ENCODE measurements around the gene DEFB125. TPM values are rescaled to one million over a fixed set of nuclear protein-coding genes. Genes with fewer than 3 reads are reported as not detected.
"Not testable (repeated sequence)": the region's sequence is repeated elsewhere in the genome, so short reads cannot be mapped to it uniquely, and the experiment has no call there.

DEFB125 gene
- total RNA-seq = not detected

GRCh38 chr20:87401-87800, at the start of gene DEFB125:
Gene DEFB125 (plus strand): TSS chr20:87672. CDS start chr20:87710, 38 bp downstream.
- no peaks in the 10 kb centered on the region for H3K4me1 ChIP-seq (ENCODE audit: insufficient read depth, low read length)
- H3K9me3 ChIP-seq (ENCODE audit: low read depth, low read length) = no peaks in the 10 kb centered on the region
- H3K4me3 ChIP-seq (ENCODE audit: low read length) = no peak within 1 kb of the TSS
- peaks cover 32% of the 10 kb centered on the region for H3K27me3 ChIP-seq (ENCODE audit: insufficient read depth, low read length)

GRCh38 chr20:60035-60918, 27.2 kb upstream of the DEFB125 start:
- H3K27me3 ChIP-seq (ENCODE audit: insufficient read depth, low read length) = no peaks in the 10 kb centered on the region
- no peaks in the 10 kb centered on the region for H3K9me3 ChIP-seq (ENCODE audit: low read depth, low read length)
- no peak overlapping the region for H3K4me3 ChIP-seq (ENCODE audit: low read length)
- no peaks in the 10 kb centered on the region for H3K4me1 ChIP-seq (ENCODE audit: insufficient read depth, low read length)

DNA sequence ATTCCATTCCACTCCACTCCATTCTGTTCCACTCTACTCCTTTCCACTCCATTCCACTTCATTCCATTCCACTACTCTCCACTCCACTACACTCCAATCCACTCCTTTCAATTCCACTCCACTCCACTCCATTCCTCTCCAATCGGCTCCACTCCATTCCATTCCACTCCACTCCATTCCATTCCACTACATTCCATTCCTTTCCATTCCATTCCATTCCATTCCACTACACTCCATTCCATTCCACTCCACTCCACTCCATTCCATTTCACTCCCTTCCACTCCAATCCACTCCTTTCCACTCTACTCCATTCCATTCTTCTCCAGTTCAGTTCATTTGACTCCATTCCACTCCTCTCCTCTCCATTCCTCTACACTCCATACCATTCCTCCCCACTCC, 26.2 kb upstream of the DEFB125 start:
- Histone ChIP-seq H3K9me3 (ENCODE audit: low read depth, low read length) (peaks cover 5% of the 10 kb centered on the region), H3K4me1 (ENCODE audit: insufficient read depth, low read length) (no peaks in the 10 kb centered on the region), H3K27me3 (ENCODE audit: insufficient read depth, low read length) (no peaks in the 10 kb centered on the region), H3K4me3 (ENCODE audit: low read length) (no peak overlapping the region)

- H3K9me3 ChIP-seq (ENCODE audit: low read depth, low read length) = peaks cover 5% of the 10 kb centered on the region
- H3K27me3 ChIP-seq (ENCODE audit: insufficient read depth, low read length) = no peaks in the 10 kb centered on the region
- H3K4me3 ChIP-seq (ENCODE audit: low read length) = no peak overlapping the region
- H3K4me1 ChIP-seq (ENCODE audit: insufficient read depth, low read length) = no peaks in the 10 kb centered on the region
Observed at GRCh38 chr20:61757-62156, 25.7 kb upstream of the DEFB125 start.

GRCh38 chr20:62487-62886, 25.0 kb upstream of the DEFB125 start:
- Histone ChIP-seq H3K4me3 (ENCODE audit: low read length) (no peak overlapping the region), H3K9me3 (ENCODE audit: low read depth, low read length) (peaks cover 5% of the 10 kb centered on the region), H3K27me3 (ENCODE audit: insufficient read depth, low read length) (peaks cover 6% of the 10 kb centered on the region), H3K4me1 (ENCODE audit: insufficient read depth, low read length) (no peaks in the 10 kb centered on the region)

DNA sequence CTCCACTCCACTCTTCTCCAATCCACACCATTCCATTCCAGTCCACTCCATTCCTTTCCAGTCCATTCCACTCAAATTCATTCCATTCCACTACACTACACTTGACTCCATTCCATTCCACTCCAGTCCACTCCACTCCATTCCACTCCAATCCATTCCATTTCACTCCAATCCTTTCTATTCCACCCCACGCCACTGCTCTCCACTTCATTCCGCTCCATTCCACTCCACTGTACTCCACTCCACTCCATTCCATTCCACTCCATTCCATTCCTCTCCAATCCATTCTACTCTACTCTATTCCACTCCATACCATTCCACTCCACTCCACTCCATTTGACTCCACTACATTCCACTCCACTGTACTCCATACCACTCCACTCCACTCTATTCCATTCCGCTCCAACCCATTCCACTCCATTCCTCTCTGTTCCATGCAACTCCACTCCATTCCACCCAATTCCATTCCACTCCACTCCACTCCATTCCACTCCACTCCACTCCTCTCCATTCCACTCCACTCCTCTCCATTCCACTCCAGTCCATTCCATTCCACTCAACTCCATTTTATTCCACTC, 23.4 kb upstream of the DEFB125 start:
- Histone ChIP-seq H3K27me3 (ENCODE audit: insufficient read depth, low read length) (peaks cover 13% of the 10 kb centered on the region), H3K4me3 (ENCODE audit: low read length) (no peak overlapping the region), H3K4me1 (ENCODE audit: insufficient read depth, low read length) (no peaks in the 10 kb centered on the region), H3K9me3 (ENCODE audit: low read depth, low read length) (peaks cover 5% of the 10 kb centered on the region)

- no peaks in the 10 kb centered on the region for H3K4me1 ChIP-seq (ENCODE audit: insufficient read depth, low read length)
- H3K27me3 ChIP-seq (ENCODE audit: insufficient read depth, low read length) = peaks cover 15% of the 10 kb centered on the region
- peaks cover 5% of the 10 kb centered on the region for H3K9me3 ChIP-seq (ENCODE audit: low read depth, low read length)
- H3K4me3 ChIP-seq (ENCODE audit: low read length) = no peak overlapping the region
Observed at GRCh38 chr20:64766-65322, 22.6 kb upstream of the DEFB125 start.

GRCh38 chr20:77231-77630, 10.2 kb upstream of the DEFB125 start:
- Histone ChIP-seq H3K27me3 (ENCODE audit: insufficient read depth, low read length) (peaks cover 18% of the 10 kb centered on the region), H3K4me1 (ENCODE audit: insufficient read depth, low read length) (no peaks in the 10 kb centered on the region), H3K4me3 (ENCODE audit: low read length) (no peak overlapping the region), H3K9me3 (ENCODE audit: low read depth, low read length) (peaks cover 10% of the 10 kb centered on the region)

DNA sequence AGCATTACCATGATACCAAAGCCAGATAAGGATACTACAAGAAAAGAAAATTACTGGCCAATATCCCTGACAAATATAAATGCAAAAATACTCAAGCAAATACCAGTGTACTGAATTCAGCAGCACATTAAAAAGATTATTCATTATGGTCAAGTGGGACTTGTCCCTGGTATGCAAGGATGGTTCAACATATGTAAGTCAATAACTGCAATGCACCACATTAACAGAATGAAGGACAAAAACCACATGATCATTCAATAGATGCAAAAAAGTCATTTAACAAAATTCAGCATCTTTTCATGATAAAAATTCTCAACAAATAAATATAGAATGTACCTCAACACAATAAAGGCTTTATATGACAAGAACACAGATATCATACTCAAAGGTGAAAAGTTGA, 9.1 kb upstream of the DEFB125 start:
- H3K9me3 ChIP-seq (ENCODE audit: low read depth, low read length) = peaks cover 10% of the 10 kb centered on the region

DNA sequence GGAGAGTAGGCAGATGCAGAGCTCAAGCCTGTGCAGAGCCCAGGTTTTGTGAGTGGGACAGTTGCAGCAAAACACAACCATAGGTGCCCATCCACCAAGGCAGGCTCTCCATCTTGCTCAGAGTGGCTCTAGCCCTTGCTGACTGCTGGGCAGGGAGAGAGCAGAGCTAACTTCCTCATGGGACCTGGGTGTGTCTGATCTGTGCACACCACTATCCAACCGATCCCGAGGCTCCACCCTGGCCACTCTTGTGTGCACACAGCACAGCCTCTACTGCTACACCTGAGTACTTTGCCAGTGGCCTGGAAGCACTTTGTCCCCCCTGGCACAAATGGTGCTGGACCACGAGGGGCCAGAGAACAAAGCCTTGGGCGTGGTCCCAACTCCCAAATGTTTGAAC, 7.9 kb upstream of the DEFB125 start:
- Histone ChIP-seq H3K27me3 (ENCODE audit: insufficient read depth, low read length) (peaks cover 8% of the 10 kb centered on the region), H3K9me3 (ENCODE audit: low read depth, low read length) (peaks cover 10% of the 10 kb centered on the region), H3K4me1 (ENCODE audit: insufficient read depth, low read length) (no peaks in the 10 kb centered on the region), H3K4me3 (ENCODE audit: low read length) (no peak overlapping the region)

More for the DNA sequence above, 9.1 kb upstream of the DEFB125 start:
- Histone ChIP-seq H3K4me3 (ENCODE audit: low read length) (no peak overlapping the region), H3K4me1 (ENCODE audit: insufficient read depth, low read length) (no peaks in the 10 kb centered on the region), H3K27me3 (ENCODE audit: insufficient read depth, low read length) (peaks cover 10% of the 10 kb centered on the region)

DNA sequence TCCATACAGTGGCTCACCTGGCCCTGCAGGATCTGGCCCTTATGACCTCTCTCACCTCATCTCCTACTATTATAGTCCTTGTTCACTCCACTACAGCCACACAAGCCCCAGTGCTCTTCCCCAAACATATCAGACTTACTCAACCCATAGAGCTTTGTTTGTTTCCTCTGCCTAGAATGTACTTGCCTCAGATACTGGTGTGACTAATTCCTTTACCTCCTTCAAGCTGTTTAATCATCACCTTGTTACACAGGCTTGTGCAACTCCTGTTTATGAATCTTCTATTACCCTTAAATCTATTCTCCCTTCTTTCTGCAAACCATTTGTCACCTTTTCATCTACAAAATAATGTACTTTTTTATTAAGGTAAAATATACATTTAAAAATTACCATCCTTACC, 3.2 kb downstream of the DEFB125 start:
- Histone ChIP-seq H3K27me3 (ENCODE audit: insufficient read depth, low read length) (peaks cover 31% of the 10 kb centered on the region), H3K4me3 (ENCODE audit: low read length) (no peak overlapping the region), H3K9me3 (ENCODE audit: low read depth, low read length) (peaks cover 7% of the 10 kb centered on the region), H3K4me1 (ENCODE audit: insufficient read depth, low read length) (no peaks in the 10 kb centered on the region)

DNA sequence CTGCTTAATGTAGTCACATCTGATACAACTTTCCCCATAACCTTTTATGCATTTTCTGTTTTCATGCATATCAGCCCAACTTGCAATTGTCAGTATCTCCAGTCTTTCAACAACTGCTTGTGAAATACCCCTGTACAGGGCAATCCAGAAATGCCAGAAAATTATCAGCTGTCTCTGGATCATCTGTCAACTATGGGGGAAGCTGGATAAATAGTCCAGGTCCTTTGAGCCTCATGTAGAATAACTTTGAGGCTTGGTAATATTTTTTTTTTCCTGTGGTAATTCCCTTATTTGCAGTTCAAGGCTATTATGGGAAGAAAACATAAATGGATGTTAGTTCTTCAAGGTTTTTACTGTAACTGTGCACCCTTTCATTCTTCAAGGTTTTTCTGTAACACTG, 6.2 kb downstream of the DEFB125 start:
- Histone ChIP-seq H3K4me1 (ENCODE audit: insufficient read depth, low read length) (no peaks in the 10 kb centered on the region), H3K27me3 (ENCODE audit: insufficient read depth, low read length) (peaks cover 26% of the 10 kb centered on the region), H3K4me3 (ENCODE audit: low read length) (no peak overlapping the region), H3K9me3 (ENCODE audit: low read depth, low read length) (peaks cover 7% of the 10 kb centered on the region)

GRCh38 chr20:95215-95614, 7.7 kb downstream of the DEFB125 start:
- Histone ChIP-seq H3K4me1 (ENCODE audit: insufficient read depth, low read length) (no peaks in the 10 kb centered on the region), H3K27me3 (ENCODE audit: insufficient read depth, low read length) (peaks cover 20% of the 10 kb centered on the region), H3K4me3 (ENCODE audit: low read length) (no peak overlapping the region), H3K9me3 (ENCODE audit: low read depth, low read length) (peaks cover 7% of the 10 kb centered on the region)

GRCh38 chr20:97691-98090, 10.2 kb downstream of the DEFB125 start:
- not testable (repeated sequence) for H3K9me3 ChIP-seq (ENCODE audit: low read depth, low read length); H3K4me3 ChIP-seq (ENCODE audit: low read length); H3K4me1 ChIP-seq (ENCODE audit: insufficient read depth, low read length)
- peaks cover 10% of the 10 kb centered on the region for H3K27me3 ChIP-seq (ENCODE audit: insufficient read depth, low read length)

- no peak overlapping the region for H3K4me3 ChIP-seq (ENCODE audit: low read length)
- no peaks in the 10 kb centered on the region for H3K9me3 ChIP-seq (ENCODE audit: low read depth, low read length)
- no peaks in the 10 kb centered on the region for H3K4me1 ChIP-seq (ENCODE audit: insufficient read depth, low read length)
- peaks cover 38% of the 10 kb centered on the region for H3K27me3 ChIP-seq (ENCODE audit: insufficient read depth, low read length)
Observed at GRCh38 chr20:101975-102374, 14.5 kb downstream of the DEFB125 start.
